GM21367 (cell line): ENCODE data around the gene CTDP1.
"Not testable (repeated sequence)": the region's sequence is repeated elsewhere in the genome, so short reads cannot be mapped to it uniquely, and the experiment has no call there.

Experiments used
- ATAC-seq: cut with Tn5 transposase; IDR thresholded peaks from one replicate; pipeline ENCODE4 v1.9.1; 2021; ENCODE audit not compliant: unreplicated experiment

CTDP1 gene

DNA sequence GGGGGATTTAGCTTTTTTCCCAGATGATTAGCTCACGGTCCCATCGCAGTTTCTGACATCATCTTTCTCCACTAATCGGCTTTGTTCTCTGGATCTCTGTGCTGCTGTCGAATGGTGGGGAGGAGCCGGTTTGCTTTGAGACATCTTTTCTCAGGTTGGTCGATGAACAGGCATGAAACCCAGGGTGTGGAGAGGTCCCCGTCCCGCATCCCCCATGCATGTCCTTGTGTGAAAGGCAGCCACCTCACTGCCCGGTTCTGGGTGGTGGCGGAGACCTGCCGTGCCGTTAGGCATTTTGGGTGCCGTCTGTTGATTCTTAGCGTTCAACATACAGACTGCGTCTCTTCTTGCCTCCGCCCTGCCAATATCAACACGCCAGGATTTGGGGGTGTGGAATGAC is 57.8 kb downstream of the CTDP1 start:
- no peak for ATAC-seq

GRCh38 chr18:79738041-79738461 is 58.4 kb downstream of the CTDP1 start:
- no peak for ATAC-seq

DNA sequence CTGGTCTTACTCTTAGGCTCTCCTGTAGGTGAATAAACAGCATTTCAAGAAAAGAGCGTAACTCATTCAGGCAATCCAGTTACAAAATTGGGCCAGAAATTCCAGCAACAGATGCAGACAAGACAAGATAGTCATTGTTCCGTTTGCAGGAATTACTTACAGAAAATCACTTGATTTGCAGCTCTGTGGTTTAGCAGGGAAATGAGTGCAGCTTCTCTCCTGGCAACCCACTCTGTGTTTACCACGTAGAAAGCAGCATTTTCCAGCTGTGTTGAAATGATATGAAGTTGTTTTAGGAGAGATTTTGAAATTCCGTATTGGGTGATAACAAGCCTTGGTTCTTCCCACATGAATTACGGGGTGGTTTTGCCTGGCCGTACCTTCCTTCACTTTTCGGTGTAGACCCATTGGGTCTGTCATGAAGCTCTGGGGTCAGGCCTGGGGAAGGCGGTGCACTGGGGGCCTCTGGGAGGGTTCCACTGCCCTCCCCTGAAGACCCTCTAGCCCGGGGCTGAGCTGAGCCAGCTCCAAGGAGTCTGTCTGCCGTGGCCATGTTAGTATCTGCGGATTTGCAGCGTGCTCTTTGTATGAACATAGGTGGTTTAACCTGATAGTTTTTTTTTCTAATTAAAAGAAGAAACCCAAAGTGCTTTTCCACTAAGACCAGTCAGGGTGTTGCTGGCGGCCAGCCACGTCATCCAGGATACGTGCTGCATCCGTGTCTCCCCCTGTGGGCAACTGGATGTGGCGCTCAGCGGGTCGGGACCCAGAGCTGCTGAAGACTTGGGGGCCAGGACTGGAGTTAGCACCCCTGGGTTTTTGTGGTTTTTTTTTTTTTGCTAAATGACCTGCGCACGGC is 59.2 kb downstream of the CTDP1 start:
- ATAC-seq, result no peak

GRCh38 chr18:79739440-79739778 is 59.8 kb downstream of the CTDP1 start:
- no peak for ATAC-seq

DNA sequence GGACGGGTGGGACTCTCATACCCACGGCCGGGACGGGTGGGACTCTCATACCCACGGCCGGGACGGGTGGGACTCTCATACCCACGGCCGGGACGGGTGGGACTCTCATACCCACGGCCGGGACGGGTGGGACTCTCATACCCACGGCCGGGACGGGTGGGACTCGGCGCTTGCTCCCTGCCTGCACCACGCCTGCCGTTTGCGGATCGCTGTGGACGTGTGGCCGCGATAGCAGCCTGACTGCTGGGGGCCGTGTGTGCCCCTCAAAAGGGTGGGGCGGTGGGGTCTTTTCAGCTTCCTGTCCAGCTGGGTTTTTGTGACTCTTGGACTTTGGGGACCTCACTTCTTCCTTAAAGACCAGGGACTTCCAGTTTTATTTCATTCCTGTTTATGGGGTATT is 60.4 kb downstream of the CTDP1 start:
- ATAC-seq, result not testable (repeated sequence)

DNA sequence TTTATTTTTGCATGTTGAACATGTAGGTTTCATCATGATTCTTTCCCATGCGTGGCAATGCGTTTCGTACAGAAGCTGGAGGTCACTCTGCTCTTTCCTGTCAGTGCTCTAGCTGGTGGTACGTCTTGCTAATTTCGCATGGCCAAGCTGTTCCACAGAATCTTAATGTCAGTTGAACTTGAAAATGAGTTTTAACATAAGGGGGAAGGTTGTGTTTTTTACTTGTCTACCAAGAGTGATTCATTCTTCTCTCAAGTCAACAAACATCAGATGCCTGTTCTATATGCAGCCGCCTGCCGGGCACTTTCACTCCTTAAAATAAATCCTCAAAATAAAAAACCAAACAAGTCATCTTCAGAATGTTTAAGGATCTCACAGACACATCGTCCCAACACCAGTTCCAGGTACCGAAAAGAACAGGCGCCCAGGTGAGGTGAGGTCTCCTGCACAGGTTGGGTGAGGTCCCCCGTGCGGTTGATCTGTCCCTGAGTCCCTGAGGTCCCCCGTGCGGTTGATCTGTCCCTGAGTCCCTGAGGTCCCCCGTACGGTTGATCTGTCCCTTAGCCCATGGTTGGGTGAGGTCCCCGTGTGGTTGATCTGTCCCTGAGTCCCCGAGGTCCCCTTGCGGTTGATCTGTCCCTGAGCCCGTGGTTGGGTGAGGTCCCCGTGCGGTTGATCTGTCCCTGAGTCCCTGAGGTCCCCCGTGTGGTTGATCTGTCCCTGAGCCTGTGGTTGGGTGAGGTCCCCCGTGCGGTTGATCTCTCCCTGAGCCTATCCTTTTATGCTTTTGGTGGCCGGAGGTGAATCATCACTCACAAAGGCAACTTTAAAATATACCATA is 61.1 kb downstream of the CTDP1 start:
- no peak for ATAC-seq

GRCh38 chr18:79741362-79741700 is 61.7 kb downstream of the CTDP1 start:
- no peak for ATAC-seq

GRCh38 chr18:79742076-79742475 is 62.5 kb downstream of the CTDP1 start:
- ATAC-seq, result no peak

GRCh38 chr18:79744625-79745024 is 65.0 kb downstream of the CTDP1 start:
- ATAC-seq, result no peak

DNA sequence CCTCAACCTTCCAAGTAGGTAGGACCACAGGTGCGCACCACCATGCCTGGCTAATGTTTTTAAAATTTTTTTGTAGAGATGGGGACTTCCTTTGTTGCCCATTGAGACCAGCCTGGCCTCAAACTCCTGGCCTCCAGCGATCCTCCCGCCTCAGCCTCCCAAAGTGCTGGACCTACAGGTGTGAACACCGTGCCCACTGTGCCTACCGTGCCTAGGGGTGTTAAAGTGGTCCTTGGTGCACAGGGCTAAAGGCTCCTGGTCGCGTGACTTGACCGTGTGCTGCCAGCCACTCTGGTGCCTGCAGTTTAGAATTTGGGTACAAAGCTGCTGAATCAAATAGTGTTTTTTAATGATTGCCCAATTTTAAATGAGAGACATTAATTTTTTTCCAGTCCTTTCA is 67.1 kb downstream of the CTDP1 start:
- ATAC-seq, result no peak

DNA sequence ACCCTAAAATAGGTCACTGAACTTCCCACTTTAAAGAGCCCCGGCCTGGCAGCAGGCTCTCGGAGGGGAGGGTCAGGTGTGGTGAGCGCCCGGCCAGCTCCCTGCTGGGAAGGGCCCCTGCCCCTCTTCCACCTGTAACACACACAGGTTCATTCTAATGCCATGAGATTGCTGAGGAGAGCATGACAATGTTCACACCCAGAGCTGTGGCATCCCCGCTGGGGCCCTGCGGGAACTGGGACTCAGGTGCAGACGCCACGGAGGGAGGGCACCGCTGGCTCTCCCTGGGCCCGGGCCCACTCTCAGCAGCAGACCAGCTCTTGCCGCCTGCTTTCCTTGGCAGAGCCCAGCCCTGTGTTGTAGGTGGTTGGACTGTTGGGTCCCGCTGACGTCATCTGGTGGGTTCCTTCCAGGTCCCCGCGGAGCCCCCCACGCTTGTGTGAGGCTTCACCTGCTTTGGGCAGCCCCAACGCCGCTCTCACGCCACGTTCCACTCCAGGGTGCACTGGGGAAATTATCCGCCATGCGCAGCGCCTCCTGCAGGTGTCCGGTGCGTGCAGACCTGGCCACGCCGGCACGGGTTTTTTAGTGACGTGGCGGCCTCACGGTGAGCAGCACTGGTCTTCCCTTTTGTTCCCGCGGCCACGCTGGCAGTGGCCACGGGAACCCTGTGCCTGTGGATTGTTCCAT is 67.7 kb downstream of the CTDP1 start:
- ATAC-seq, result no peak

DNA sequence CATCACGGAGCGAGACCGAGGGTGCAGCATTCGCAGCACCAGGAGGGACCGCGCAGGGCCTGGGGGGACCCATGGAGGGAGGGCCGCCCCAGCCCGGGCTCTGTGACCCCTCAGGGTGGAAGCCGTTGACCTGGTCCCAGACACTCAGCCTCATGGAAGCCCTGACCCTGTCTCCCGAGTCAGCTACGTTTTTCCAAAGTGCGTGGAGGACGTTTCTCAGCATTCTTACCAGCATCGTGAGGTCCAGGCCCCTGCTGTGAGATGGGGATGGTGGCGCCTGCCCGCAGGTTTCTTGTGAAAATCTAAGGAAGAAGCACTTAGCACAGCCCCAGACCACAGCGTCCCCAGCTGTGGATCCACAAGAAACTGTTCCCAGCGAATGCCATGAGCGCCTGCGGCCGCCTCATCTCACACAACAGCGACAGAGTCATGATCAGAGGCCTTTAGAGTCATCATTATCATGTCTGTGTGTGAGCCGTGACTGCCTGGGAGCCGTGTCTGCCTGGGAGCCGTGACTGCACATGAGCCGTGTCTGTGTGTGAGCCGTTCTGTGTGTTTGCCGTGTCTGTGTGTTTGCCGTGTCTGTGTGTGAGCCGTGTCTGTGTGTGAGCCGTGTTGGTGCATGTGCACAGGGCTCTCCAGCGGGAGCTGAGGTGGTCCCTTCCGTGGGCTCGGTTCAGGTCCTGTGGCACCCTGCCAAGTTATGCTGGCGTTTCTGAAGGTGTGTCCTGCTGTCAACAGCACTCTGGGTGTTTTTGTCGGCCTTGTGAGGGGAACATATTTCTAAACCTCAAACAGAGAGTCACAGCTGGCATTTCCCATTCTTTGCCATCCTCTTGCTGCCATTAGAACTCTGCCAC is 68.9 kb downstream of the CTDP1 start:
- no peak for ATAC-seq

- no peak for ATAC-seq
Measured at GRCh38 chr18:79749251-79750191, 69.9 kb downstream of the CTDP1 start.

DNA sequence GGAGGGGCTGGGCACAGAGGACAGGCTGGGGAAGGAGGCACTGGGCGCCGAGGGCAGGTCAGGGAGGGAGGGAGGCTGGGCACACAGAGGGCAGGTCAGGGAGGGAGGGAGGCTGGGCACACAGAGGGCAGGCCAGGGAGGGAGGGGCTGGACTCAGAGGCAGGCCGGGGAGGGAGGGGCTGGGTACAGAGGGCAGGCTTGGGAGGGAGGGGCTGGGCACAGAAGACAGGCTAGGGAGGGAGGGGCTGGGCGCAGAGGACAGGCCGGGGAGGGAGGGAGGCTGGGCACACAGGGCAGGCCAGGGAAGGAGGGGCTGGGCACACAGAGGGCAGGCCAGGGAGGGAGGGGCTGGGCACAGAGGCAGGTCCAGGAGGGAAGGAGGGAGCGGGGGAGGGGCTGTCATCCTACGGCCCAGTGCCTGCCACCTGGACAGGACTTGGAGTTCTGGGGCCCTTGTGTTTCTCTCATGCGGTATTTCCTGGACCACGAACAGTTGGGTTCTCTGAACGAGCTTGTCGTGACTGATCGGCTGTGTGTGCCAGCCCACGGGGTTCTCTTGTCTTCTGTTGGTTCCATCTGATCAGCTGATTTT is 71.5 kb downstream of the CTDP1 start:
- ATAC-seq, result no peak

GRCh38 chr18:79751918-79752578 is 72.4 kb downstream of the CTDP1 start:
- not testable (repeated sequence) for ATAC-seq

GRCh38 chr18:79752946-79753345 is 73.3 kb downstream of the CTDP1 start:
- not testable (repeated sequence) for ATAC-seq

GRCh38 chr18:79753391-79753851 is 73.8 kb downstream of the CTDP1 start:
- ATAC-seq, result no peak

- no peak for ATAC-seq
Measured at GRCh38 chr18:79754022-79754761, 74.6 kb downstream of the CTDP1 start.
